Muscle of arm (tissue), 12 donors: ENCODE data around the gene LCN12. TPM values are rescaled to one million over a fixed set of nuclear protein-coding genes. Genes with fewer than 3 reads are reported as not detected.

ENCODE experiments used
- DNase-seq: peaks from one replicate; pipeline ENCODE4 v3.0.0-alpha.2; 2013
- polyA plus RNA-seq, 12 donors: library from polyadenylated mRNA; unstranded; fragments of 120-200 nt; gene quantifications; one replicate each; pipeline ENCODE4 v1.2.1, GENCODE V29; 2013; ENCODE audit not compliant: insufficient read length in 12 of 12

LCN12 gene
- polyA plus RNA-seq, 12 donors, result 0.23 to 1.4 (median 1.1) TPM; not detected in 3

DNA sequence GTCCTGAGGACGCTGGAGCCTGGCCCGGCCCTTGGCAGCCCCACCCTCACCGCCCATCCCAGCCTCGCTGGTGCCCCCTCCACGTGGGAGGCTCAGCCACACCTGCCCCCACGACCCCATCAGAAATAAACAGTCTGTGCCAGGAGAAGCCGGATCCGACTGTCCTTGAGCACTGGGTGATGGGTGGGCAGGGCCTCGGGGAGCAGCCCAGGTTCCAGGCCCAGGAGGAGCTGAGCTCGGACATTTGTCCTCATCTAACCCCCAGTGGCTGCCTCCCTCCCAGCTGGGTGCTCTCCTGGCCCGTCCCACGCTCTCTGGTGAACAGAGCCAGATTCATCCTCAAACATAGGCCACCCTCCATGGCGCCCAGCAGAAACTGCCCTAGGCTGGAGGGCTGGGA is 20.7 kb downstream of the LCN12 start:
- no peak for DNase-seq

- DNase-seq, result no peak
Measured at GRCh38 chr9:136973618-136974617, 21.8 kb downstream of the LCN12 start.

- no peak for DNase-seq
Measured at GRCh38 chr9:136974817-136975535, 22.9 kb downstream of the LCN12 start.

GRCh38 chr9:136975644-136976043 is 23.6 kb downstream of the LCN12 start:
- no peak for DNase-seq

GRCh38 chr9:136977223-136977622 is 25.1 kb downstream of the LCN12 start, which contains the start of gene PTGDS:
TSS of gene PTGDS (plus strand) at chr9:136977504. CDS start at chr9:136977579, 75 bp downstream.
- no peak for DNase-seq

DNA sequence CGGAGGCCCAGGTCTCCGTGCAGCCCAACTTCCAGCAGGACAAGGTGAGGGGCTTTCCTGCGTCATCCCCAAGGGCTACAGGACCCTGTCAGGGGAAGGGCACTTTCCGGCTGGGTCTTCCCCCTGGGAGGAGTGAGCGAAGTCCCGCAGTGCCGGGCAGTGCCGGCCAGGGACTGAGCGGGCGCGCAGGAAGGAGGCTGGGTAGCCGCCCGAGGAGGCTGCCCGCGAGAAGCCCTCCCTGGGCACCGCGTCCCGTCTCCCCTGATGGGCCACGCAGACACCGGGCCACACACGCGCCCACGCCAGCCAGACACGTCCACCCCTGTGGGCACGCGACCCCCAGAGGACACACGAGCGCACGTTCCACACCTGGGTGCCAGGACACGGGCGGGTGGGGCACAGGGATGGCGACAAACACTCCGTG is 25.6 kb downstream of the LCN12 start:
- DNase-seq, result no peak

GRCh38 chr9:136978073-136978864 is 26.2 kb downstream of the LCN12 start:
- DNase-seq, result peak; percentile 31

- no peak for DNase-seq
Measured at GRCh38 chr9:136978865-136979544, 26.9 kb downstream of the LCN12 start.

GRCh38 chr9:136979769-136980587 is 27.9 kb downstream of the LCN12 start:
- DNase-seq, result no peak

- no peak for DNase-seq
Measured at GRCh38 chr9:136980669-136981478, 28.8 kb downstream of the LCN12 start.

DNA sequence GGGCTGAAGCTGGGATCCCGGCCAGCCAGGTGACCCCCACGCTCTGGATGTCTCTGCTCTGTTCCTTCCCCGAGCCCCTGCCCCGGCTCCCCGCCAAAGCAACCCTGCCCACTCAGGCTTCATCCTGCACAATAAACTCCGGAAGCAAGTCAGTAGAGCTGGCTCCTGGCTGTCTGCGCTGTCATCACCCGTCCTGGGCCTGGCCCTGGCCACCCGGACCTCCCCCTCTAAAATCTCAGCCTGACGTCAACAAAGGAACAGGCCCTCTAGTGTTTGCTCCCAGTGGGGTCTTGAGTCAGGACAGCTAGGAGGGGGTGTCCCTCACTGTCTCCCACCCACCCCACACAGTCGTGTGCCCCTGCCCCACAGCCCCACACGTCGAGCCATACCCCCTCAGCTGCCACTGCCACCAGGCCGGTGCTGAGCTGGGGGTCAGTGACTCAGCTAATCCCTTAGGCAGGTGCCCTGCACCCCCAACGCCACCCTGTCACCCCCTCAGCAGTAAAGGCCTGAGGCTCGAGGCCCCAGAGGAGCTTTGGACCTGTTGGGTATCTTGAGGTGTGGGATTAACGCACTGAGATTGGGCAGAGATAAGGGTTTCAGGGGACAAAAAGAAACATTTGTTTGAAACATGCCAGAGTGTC is 29.6 kb downstream of the LCN12 start:
- DNase-seq, result no peak

DNA sequence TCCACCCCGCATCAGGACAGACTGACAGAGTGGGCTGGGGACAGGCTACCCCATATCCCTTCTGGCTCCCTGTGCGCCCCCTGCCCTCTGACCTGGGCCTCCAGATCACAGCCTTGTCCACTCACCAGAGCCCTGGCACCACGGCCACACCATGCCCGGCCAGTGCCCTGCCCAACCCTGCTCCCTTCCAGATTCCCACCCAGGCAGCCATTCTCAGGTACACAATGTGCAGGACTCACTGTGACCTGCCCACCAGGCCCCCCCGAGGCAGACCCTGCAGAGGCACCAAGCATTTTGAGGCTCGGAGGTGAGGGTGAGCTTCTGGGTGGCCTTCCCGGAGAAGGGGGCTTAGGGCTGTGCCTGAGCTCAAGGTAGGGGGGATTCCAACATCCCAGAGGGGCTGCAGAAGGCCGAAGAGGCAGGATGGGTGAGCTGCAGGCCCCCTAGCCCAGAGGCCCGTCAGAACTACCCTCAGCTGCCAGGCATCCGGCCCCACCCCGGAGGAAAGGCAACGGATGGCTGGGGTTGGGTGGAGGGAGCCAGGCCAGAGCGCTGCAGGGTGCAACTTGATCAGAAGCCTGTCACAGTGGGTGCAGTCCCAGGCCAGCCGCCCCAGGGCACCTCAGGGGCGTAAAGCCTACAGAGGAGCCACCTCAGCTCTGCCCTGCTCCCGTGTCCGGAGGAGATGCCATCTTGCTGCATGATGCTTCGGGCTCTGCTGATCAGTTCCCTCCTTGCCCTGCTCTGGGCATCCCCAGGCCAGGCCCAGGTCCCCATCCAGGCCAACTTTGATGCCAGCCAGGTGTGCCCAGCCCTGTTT is 30.4 kb downstream of the LCN12 start, which contains the start of gene LCNL1:
Gene LCNL1 (plus strand): TSS at position 762 of the 820 bp plus-strand sequence. CDS start 594 bp downstream, outside the sequence.
- DNase-seq, result no peak

DNA sequence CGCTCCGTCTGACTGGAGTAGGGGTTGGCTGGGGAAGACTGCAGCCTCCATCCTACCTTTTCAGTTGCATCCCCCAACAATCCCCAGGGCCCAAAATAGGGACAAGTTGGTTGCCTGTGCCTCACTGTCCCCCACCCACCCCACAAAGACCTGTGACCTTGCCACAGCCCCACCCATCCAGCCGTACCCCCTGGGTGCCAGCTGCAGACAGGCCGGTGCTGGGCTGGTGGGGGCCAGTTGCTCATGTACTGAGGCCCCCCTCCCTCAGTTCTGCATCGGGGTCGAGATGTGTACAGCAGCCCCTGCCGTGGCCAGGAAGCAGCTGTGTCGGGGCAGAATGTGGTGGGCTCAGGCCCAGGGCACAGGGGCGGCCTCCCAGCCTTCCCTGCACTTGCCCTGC is 31.1 kb downstream of the LCN12 start:
- no peak for DNase-seq

DNA sequence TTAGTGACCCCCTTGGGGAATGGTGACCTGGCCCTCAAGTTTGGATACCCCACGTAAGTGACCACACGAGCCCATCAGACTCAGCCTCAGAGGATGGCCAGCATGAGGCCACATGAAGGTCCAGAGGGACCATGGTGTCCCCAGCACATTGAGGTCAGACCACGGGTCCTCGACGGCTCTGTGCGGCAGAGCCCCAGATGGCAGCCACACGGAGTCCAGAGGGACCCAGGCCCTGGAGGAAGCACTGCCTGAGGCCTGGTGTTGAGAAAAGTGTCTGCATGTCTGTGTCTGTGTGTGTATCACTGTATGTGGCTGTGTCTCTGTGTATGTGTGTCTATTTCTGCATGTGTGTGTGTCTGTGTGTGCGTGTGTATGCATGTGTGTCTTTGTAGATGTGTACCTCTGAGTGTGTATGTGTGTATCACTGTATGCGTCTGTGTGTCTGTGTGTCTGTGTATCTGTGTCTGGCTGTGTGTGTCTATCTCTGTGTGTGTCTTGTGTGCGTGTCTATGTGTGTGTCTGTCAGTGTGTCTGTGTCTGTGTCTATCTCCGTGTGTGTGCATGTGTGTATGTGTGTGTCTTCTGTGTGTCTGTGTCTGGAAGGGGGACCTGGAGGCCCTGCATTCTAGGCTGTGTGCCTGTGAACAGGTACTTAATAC is 31.7 kb downstream of the LCN12 start:
- no peak for DNase-seq

DNA sequence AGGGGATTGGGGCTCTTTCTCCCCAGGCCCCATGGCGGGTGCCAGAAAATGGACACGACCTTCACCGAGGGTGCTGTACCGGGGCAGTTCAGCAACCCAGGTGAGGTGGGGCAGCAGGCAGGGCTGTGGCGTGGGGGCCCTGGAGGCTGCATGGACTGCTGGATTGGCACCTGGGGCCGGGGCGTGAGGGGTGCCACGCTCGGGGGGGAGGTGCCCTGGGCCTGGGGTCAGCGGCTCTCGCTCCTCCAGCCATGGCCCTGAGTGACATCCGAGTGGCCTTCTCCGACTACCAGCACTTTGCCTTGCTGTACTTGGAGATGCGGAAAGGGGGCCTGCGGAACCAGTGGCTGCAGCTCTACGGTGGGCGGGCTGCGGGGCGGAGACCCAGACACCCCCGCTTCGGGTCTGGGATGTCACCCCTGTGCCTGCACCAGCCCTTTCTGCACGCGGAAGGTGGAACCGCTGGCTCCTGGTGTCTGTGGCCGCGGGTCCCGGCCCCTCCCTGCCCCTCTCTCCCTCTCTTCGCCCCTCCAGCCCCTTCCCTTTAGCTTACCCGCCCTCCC is 32.5 kb downstream of the LCN12 start:
- DNase-seq, result no peak

DNA sequence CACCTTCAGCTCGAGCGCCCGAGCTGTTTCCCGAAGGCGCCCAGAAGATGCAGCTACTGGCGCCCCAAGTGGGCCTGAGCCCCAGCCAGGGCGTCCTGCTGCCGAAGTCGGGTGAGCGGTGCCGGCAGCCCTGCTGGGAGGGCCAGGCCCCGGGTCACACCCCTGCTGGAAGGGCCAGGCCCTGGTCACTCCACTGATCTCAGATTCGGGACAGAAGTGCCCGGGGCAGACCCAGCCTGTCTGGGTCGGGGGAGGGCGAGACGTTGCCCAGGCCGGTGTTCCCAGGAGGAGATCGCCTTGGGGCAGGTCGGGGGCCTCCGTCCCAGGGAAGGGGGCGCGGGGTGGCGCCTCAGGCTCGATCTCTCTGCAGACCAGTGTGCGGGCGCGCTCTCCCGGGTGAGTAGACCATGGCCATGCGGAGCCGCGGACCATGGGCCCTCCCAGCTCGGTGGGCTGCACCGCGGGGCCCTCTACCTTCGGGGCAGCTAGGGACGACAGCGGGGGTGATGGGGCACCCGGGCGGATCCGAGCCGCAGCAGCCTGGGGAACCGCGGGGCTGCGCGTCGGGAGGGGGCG is 33.0 kb downstream of the LCN12 start:
- DNase-seq, result no peak

DNA sequence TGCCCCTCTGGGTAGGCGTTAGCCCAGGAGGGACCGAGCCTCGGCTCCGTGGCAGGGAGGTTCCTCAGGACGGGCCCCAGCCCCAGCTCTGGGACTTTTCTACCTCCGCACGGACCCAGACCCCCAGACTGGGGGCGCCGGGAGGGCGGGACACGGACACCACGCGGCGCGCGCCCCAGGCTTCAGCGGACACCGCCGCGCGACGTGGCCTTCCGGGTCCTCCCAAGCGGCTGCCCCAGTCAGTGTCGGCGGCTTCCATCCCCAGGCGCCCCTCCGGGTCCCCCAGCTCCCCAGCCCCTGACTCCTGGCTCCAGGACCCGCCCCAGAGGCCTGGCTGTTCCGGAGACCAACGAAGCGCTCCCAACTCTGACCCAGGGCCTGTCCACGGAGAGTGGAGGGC is 33.8 kb downstream of the LCN12 start:
- no peak for DNase-seq
